NT2/D1 (cell line): Measurements from ENCODE around the gene BMP6.

Experiments
- SUZ12 ChIP-seq: IDR thresholded peaks from 2 replicates; pipeline ENCODE4 v1.6.1; 2011; ENCODE audit not compliant: insufficient read length, insufficient read depth; ENCODE audit errors: extremely low read depth
- YY1 ChIP-seq: IDR thresholded peaks from 2 replicates; pipeline ENCODE4 v1.6.1; 2011; ENCODE audit not compliant: insufficient read length, insufficient read depth
- ZNF274 ChIP-seq: IDR thresholded peaks from 2 replicates; pipeline ENCODE4 v1.6.1; 2011; ENCODE audit warnings: mild to moderate bottlenecking, low read depth, low read length

DNA sequence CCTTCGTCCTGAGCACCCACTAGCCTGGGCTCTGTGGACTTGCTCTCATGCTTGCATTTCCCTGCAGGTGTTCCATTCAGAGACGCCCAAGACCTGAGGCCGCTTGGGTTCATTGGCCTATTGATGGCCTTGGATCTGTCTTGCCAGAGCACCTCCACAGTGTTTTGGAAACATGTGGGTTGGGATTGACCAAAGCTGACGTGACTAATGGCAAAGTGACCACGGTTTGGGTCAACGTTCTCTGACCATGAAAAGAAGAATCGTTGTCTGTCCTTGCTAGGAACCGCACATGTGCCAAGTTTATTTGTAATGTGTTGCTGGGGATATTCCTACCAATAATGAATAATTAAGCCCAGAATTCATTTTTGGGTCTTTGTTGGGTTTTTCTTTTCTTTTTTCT lies 29.8 kb upstream of the BMP6 start:
- TF ChIP-seq ZNF274 (no peak), SUZ12 (no peak), YY1 (no peak)
